ENCODE data around the gene SYDE1. TPM values are rescaled to one million over a fixed set of nuclear protein-coding genes. Genes with fewer than 3 reads are reported as not detected.

Gene SYDE1
- total and polyA plus RNA-seq, 8 donors: 2.5 to 6.1 (median 3.8) TPM

GRCh38 chr19:15101479-15102082, 5.6 kb upstream of the SYDE1 start:
- no peaks in the 10 kb centered on the region for H3K4me1 ChIP-seq
- DNase-seq: no peak
- H3K4me3 ChIP-seq: no peak overlapping the region
- peak; percentile 22 to 42 (median 29) for TF ChIP-seq CTCF (IDR thresholded peaks at IDR 0.05)
- H3K27ac ChIP-seq: no peak overlapping the region
- FAIRE-seq: no peak
- peak in 3 of 4 donors; percentile 52 to 73 (median 56) for ATAC-seq
- H3K9me3 ChIP-seq: no peaks in the 10 kb centered on the region
- WGBS, 2 donors: 51 to 54% methylated on average over 3 of the region's 3 CpGs
- no peaks in the 10 kb centered on the region for H3K27me3 ChIP-seq
- intact Hi-C loops (cut with DNase I): no loop called here
- no peaks in the 10 kb centered on the region for H3K36me3 ChIP-seq

GRCh38 chr19:15104003-15104402, 3.2 kb upstream of the SYDE1 start:
- ATAC-seq (no peak), FAIRE-seq (no peak), DNase-seq (no peak)
- H3K4me1 ChIP-seq: no peaks in the 10 kb centered on the region
- intact Hi-C loops (cut with DNase I): no loop called here
- H3K27me3 ChIP-seq: no peaks in the 10 kb centered on the region
- no peaks in the 10 kb centered on the region for H3K36me3 ChIP-seq
- no peaks in the 10 kb centered on the region for H3K9me3 ChIP-seq
- WGBS, 2 donors: 83 to 92% methylated on average over 1 of the region's 1 CpG
- no peak overlapping the region for H3K27ac ChIP-seq
- TF ChIP-seq CTCF (IDR thresholded peaks at IDR 0.05): no peak
- H3K4me3 ChIP-seq: no peak overlapping the region

GRCh38 chr19:15104411-15104810, 2.8 kb upstream of the SYDE1 start:
- ATAC-seq (no peak), DNase-seq (no peak), FAIRE-seq (no peak)
- 57 to 69% methylated on average over 1 of the region's 1 CpG for WGBS, 2 donors
- H3K27me3 ChIP-seq: no peaks in the 10 kb centered on the region
- no peaks in the 10 kb centered on the region for H3K4me1 ChIP-seq
- H3K4me3 ChIP-seq: no peak overlapping the region
- H3K27ac ChIP-seq: no peak overlapping the region
- no peak for TF ChIP-seq CTCF (IDR thresholded peaks at IDR 0.05)
- H3K9me3 ChIP-seq: no peaks in the 10 kb centered on the region
- H3K36me3 ChIP-seq: no peaks in the 10 kb centered on the region
- intact Hi-C loops (cut with DNase I): no loop called here

- FAIRE-seq: no peak
- intact Hi-C loops (cut with DNase I): no loop called here
- WGBS, 2 donors: 88 to 95% methylated on average over 3 of the region's 3 CpGs
These were observed 2.2 kb upstream of the SYDE1 start for GRCh38 chr19:15105044-15105443.

More at GRCh38 chr19:15105044-15105443, 2.2 kb upstream of the SYDE1 start:
- ATAC-seq (no peak), DNase-seq (no peak)
- no peak overlapping the region for H3K4me3 ChIP-seq
- no peaks in the 10 kb centered on the region for H3K4me1 ChIP-seq
- no peaks in the 10 kb centered on the region for H3K9me3 ChIP-seq
- H3K27me3 ChIP-seq: no peaks in the 10 kb centered on the region
- no peaks in the 10 kb centered on the region for H3K36me3 ChIP-seq
- TF ChIP-seq CTCF (IDR thresholded peaks at IDR 0.05): no peak
- no peak overlapping the region for H3K27ac ChIP-seq
